RWPE2 (cell line): ENCODE measurements around the gene HTRA2.

Experiments used
- ATAC-seq: fragments of 200-7000 bp; cut with Tn5 transposase; 3 replicates; pipeline ENCODE4 v1.9.1; 2021; ENCODE audit warnings: low read depth
- DNase-seq: peaks from one replicate; pipeline ENCODE4 v3.0.0-alpha.2; 2020; ENCODE audit warnings: low spot score
- H3K27ac ChIP-seq: fragments of 450-650 bp; 2 replicates; pipeline ENCODE4 v1.5.1; 2017; ENCODE audit warnings: mild to moderate bottlenecking; ENCODE audit not compliant: poor library complexity, severe bottlenecking
- H3K27me3 ChIP-seq: fragments of 250-450 bp; sonication (Bioruptor Pico); 2 replicates; pipeline ENCODE4 v1.5.1; 2021; ENCODE audit warnings: mild to moderate bottlenecking, moderate library complexity; ENCODE audit not compliant: insufficient read depth, poor library complexity, severe bottlenecking
- H3K36me3 ChIP-seq: fragments of 250-450 bp; sonication (Bioruptor Pico); 2 replicates; pipeline ENCODE4 v1.5.1; 2020; ENCODE audit warnings: low read depth, mild to moderate bottlenecking, moderate library complexity
- H3K4me1 ChIP-seq: fragments of 250-450 bp; sonication (Bioruptor Pico); 2 replicates; pipeline ENCODE4 v1.5.1; 2021; ENCODE audit warnings: mild to moderate bottlenecking, moderate library complexity; ENCODE audit not compliant: insufficient read depth, poor library complexity, severe bottlenecking
- H3K4me3 ChIP-seq: fragments of 250-450 bp; sonication (Bioruptor Pico); 2 replicates; pipeline ENCODE4 v1.5.1; 2021; ENCODE audit warnings: mild to moderate bottlenecking, moderate library complexity; ENCODE audit not compliant: severe bottlenecking
- H3K9me3 ChIP-seq: fragments of 250-450 bp; sonication (Bioruptor Pico); 2 replicates; pipeline ENCODE4 v1.5.1; 2021; ENCODE audit warnings: mild to moderate bottlenecking, moderate library complexity; ENCODE audit not compliant: severe bottlenecking
- CTCF ChIP-seq: fragments of 450-650 bp; IDR thresholded peaks from one replicate; pipeline ENCODE4 v1.5.1; 2017; ENCODE audit warnings: mild to moderate bottlenecking, moderate library complexity; ENCODE audit not compliant: poor library complexity, severe bottlenecking

HTRA2 gene

GRCh38 chr2:74504591-74504990 lies 25.1 kb upstream of the HTRA2 start:
- no peak for DNase-seq
- ATAC-seq, result no peak
- H3K9me3 ChIP-seq, result no peaks in the 10 kb centered on the region
- peaks cover 5% of the 10 kb centered on the region for H3K4me1 ChIP-seq
- peak overlapping the region; percentile 17 for H3K27ac ChIP-seq
- H3K4me3 ChIP-seq, result no peak overlapping the region
- H3K36me3 ChIP-seq, result peaks cover 19% of the 10 kb centered on the region
- TF ChIP-seq CTCF, result no peak
- H3K27me3 ChIP-seq, result peaks cover 4% of the 10 kb centered on the region

GRCh38 chr2:74505448-74506246 lies 24.1 kb upstream of the HTRA2 start:
- no peak for ATAC-seq

GRCh38 chr2:74507145-74507925 lies 22.4 kb upstream of the HTRA2 start, which contains the start of gene PCGF1:
Gene PCGF1, minus strand, starts transcription at chr2:74507695. Its CDS starts 27 bp downstream, at chr2:74507668.
- ATAC-seq, result peak; percentile 88
- TF ChIP-seq CTCF, result peak; percentile 79
- peak within 1 kb of the TSS; percentile 83 for H3K27ac ChIP-seq
- peak within 1 kb of the TSS; percentile 93 for H3K4me3 ChIP-seq
- peaks cover 19% of the 10 kb centered on the region for H3K36me3 ChIP-seq
- peaks cover 10% of the 10 kb centered on the region for H3K27me3 ChIP-seq
- H3K4me1 ChIP-seq, result peaks cover 5% of the 10 kb centered on the region
- DNase-seq, result peak; percentile 97
- H3K9me3 ChIP-seq, result no peaks in the 10 kb centered on the region

More at GRCh38 chr2:74505448-74506246, 24.1 kb upstream of the HTRA2 start:
- peak; percentile 33 for DNase-seq
- Histone ChIP-seq H3K27ac (peak overlapping the region; percentile 83), H3K9me3 (no peaks in the 10 kb centered on the region), H3K4me1 (peaks cover 5% of the 10 kb centered on the region), H3K4me3 (no peak overlapping the region), H3K27me3 (no peaks in the 10 kb centered on the region), H3K36me3 (peaks cover 19% of the 10 kb centered on the region)
- no peak for TF ChIP-seq CTCF

GRCh38 chr2:74507926-74508520 lies 21.7 kb upstream of the HTRA2 start:
- Histone ChIP-seq H3K4me1 (peaks cover 5% of the 10 kb centered on the region), H3K27ac (peak overlapping the region; percentile 83), H3K36me3 (peaks cover 19% of the 10 kb centered on the region), H3K27me3 (peaks cover 17% of the 10 kb centered on the region), H3K9me3 (no peaks in the 10 kb centered on the region), H3K4me3 (peak overlapping the region; percentile 93)
- ATAC-seq (peak; percentile 26; the same call in 2 of the 3 replicates), DNase-seq (peak; percentile 24)
- TF ChIP-seq CTCF, result no peak
